Amniotic stem cell (primary cell): ENCODE measurements around the gene SBF2.
"Not testable (repeated sequence)": the region's sequence is repeated elsewhere in the genome, so short reads cannot be mapped to it uniquely, and the experiment has no call there.

Experiments used
- DNase-seq: peaks from one replicate; lab custom pipeline; 2025; lab: John Stamatoyannopoulos, UW

Gene SBF2

DNA sequence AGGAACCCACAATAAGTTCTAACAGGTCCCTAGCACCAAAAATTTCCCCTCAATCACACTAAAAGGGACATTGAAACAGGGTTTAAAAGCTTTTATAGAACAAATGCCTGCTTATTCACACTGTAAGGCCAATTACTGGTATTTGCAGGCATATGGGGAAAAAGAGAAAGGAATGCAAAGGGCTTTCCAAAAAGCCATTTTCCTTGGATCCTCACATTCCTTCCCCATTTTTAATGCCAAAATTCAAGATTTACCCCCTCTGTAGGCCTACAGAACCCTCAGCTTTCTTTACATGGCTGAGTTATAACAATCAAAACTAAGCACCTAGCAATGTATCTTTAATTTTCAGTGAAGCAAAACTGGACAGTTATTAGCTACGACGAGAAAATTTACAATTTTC is 102.0 kb downstream of the SBF2 start:
- no peak for DNase-seq

GRCh38 chr11:10181811-10182210 is 112.2 kb downstream of the SBF2 start:
- DNase-seq: peak; percentile 41

DNA sequence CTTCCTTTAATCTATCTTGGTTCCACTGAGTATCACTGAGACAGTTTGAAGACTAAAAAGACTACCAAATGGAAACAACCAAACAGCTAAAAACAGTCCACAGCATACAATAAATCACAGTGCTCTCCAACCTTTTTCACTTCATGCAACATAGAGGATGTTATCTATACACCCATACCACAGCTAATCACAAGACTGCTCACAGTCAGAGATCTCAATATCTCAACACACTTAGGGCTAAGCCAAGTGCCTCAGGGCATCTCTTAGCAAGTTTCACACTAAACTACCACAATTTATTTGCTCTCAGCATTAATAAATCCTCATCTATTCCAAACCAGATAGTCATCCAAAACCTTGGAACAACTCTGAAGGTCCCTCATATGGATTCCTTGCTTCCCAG is 129.4 kb downstream of the SBF2 start:
- DNase-seq: no peak

DNA sequence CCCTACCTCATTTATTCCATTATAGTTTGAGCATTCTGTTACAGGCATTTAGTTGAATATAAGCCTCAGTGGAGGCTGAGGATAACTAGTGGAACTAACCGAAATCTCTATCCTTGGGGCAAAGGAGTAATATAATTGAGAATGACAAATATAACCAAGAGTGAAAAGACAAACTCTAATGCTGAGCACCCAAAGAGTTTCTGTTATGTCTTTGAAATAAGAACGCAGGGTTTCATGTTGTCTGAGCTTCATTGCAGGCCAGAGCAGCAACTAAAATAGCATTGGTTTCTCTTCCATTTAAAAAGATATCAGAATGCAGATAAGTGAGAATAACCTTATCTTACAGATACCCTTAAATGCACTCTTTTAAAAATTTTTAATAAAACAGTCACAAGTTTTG is 131.8 kb downstream of the SBF2 start:
- no peak for DNase-seq

- no peak for DNase-seq
Measured at GRCh38 chr11:10160350-10160749, 133.7 kb downstream of the SBF2 start.

DNA sequence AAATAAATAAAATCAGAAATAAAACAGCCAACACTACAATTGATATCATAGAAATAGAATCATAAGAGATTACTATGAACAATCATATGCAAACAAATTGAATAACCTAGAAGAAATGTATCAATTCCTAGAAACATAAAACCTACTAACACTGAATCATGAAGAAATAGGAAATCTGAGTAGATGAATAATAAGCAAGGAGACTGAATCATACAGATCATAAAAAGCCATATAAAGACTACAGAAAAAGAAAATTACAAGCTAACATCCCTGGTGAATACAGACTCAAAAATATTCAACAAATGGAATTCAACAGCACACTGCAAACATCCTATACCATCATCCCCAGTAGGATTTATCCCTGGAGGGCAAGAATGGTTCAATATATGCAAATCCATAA is 135.6 kb downstream of the SBF2 start:
- no peak for DNase-seq

DNA sequence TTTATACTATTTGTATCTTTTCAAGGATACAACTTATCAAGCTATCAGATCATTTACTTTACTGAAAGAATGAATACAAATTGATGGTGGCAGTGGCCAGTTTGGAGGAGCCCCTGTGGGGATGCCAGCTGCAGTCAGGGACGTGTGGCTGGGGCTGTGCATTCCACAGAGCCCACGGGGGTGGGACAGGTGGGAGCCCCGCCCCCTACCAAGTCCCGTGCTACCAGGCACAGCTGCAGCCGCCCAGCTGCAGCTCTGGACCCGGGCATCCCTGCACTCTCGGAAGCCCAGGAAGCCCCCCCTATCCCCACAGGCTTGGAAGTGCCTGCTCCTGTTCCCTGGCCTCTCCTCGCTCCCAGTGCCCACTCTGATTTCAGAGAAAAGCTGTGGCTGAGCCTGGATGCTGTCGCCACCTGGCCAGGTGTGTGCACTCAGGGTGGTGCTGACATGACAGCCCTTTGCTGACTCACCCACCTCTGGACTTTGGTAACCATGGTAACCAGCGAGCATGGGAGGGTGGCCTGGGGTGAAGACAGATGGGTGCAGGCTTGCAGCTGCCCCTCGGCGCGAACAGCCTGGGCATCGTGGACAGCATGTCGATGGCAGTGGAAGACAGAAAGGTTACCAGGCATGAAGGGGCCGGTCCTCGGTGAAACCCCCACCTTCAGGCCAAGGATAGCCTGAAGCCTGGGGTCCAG is 138.1 kb downstream of the SBF2 start:
- DNase-seq: no peak

DNA sequence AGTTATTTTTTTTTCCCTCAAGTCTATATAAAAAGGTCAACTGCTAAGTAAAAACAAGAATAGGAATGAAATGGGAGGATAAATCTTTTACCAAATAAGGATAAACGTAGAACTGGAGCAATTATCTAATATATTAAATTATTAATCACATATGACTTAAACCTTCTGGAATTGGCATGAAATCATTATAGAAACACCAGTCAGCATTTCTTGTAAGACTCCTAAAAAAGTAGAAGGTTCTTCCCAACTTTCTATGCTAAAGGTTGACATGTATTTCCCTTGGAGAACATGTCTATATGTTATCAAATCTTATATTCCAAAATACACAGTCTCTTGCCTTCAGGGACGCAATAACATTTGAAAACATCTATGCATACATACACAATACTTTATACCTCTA is 143.2 kb downstream of the SBF2 start:
- no peak for DNase-seq

- no peak for DNase-seq
Measured at GRCh38 chr11:10149553-10149952, 144.5 kb downstream of the SBF2 start.

- DNase-seq: no peak
Measured at GRCh38 chr11:10147195-10147594, 146.8 kb downstream of the SBF2 start.

GRCh38 chr11:10144954-10145353 is 149.1 kb downstream of the SBF2 start:
- DNase-seq: no peak

DNA sequence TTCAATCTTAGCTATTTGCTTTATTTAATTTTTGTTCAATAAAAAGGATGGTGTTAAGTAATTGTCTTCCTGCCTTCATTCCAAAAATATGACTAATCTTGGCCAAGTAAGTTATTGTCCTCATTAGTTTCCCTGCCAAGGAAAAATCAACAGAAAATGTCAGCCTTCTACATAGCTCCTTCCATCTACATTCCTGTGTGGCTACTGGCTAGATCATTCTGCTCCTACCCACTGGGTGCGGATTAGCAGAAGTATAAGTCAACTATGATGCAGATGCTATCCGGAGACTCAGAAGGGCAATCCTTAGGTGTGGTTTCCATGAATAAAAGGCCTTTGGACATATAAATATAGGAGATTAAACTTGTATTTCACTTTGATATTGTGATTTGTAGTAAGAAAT is 154.4 kb downstream of the SBF2 start:
- peak; percentile 50 for DNase-seq

DNA sequence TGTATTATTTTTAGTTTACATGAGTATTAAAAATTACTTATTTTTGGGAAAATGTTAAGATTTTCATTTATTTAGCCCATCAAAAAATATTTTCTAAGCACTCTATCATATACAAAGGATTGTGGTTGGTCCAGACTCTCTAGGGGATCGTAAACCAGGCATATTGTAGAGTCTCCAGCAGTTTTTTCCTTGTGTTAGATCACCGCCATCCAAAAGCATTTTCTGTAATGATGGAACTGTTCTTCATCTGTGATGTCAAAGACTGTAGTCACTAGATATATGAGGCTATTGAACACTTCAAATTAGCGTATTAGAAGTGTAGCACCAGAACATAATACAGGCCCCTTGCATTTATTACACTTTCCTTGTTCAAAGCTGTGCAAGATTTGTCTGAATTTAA is 154.9 kb downstream of the SBF2 start:
- DNase-seq: no peak

- no peak for DNase-seq
Measured at GRCh38 chr11:10134975-10135481, 159.0 kb downstream of the SBF2 start.

DNA sequence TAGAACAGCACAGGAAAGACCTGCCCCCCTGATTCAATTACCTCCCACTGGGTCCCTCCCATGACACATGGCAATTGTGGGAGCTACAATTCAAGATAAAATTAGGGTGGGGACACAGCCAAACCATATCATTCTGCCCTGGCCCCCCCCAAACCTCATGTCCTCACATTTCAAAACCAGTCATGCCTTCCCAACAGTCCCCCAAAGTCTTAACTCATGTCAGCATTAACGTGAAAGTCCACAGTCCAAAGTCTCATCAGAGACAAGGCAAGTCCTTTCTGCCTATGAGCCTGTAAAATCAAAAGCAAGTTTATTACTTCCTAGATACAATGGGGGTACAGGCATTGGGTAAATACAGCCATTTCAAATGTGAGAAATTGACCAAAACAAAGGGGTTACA is 159.8 kb downstream of the SBF2 start:
- not testable (repeated sequence) for DNase-seq

DNA sequence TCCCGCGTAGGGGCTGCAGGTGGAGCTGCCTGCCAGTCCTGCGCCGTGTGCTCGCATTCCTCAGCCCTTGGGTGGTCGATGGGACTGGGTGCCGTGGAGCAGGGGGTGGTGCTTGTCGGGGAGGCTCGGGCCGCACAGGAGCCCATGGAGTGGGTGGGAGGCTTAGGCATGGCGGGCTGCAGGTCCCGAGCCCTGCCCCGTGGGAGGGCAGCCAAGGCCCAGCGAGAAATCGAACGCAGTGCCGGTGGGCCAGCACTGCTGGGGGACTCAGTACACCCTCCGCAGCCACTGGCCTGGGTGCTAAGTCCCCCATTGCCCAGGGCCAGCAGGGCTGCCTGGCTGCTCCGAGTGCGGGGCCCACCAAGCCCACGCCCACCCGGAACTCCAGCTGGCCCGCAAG is 160.8 kb downstream of the SBF2 start:
- DNase-seq: not testable (repeated sequence)

- no peak for DNase-seq
Measured at GRCh38 chr11:10130875-10131274, 163.1 kb downstream of the SBF2 start.

- not testable (repeated sequence) for DNase-seq
Measured at GRCh38 chr11:10129184-10129583, 164.8 kb downstream of the SBF2 start.

DNA sequence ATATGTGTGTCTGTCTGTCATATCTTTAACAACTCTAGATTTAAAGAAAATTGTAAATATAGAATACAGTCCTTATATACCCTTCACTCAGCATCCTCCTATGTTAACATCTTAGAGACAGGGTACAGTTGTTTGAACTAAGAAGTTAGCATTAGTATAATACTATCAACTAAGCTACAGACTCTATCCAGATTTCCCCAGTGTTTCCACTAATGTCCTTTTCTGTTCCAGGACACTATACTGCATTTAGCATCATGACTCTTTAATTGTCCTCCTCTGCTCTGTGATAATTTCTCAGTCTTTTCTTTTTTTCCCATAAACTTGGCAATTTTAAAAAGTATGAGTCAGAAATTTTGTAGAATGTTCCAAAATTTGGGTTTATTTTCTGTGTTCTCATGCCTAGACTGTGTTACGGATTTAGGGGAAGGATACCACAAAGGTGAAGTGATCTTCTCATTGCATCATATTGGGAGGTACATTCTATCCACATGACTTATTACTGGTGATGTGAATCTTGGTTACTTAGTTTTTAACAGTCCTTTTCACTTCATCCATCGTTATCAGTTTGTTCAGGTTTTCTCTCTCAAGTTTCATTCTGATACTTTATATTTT is 168.4 kb downstream of the SBF2 start:
- no peak for DNase-seq

DNA sequence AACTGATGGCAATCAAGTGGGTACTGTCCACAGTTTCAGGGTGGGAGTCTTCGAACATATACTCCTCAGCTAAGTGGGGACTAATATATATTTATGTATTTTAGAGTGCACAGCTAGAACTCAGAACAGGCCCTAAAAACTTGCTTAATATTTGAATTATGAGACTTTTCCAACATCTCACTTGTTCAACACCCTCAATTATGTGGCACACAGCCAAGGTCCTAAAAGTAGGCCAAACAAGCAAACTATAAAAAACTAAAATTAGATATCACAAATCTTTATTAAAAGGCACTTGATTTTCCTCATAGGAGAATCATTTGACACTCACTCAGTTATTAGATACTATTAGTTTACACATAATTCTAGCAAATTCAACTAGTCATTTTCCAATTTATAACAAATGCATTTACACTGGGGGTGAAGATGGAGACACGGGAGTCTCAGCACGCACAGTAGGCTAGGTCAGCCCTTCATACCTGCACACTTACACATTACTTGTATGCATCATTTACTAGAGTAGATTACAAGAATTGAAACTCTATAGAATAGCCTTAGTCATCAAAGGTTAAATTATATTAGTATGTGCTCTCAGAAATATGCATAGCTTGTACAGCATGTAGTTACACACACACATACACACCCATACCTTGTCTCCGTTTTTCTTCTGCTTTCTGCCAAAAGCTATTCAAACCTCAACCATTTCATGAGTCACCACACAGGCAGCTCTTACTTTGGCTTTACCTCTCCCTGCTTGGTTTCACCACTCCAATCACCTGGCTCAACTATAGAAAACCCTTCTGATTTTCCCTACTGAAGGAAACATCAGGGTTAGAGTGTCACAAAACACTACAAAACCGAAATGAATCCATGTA is 171.5 kb downstream of the SBF2 start:
- DNase-seq: no peak

DNA sequence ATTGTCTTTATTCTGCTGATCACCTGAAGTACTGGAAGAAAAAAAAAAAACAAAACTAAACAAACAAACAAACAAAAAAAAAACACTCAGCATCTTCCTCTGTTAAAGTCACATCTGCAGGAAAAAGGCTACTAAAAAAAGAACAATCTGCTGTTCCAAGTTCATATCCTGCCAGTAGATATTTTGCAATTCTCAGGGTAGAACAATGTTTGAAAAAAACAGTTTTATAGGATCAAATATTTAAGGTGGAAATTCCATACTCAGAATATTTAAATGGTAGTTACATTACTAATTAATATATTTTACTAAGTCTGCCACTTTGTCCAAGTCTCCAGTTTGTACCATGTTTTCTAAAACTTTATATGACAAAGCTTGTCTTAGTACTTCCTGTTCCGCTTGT is 175.2 kb downstream of the SBF2 start:
- no peak for DNase-seq

- DNase-seq: no peak
Measured at GRCh38 chr11:10117709-10118351, 176.2 kb downstream of the SBF2 start.
